Left colon (tissue), 2 donors: ENCODE data around the gene KRT73. TPM values are rescaled to one million over a fixed set of nuclear protein-coding genes. Genes with fewer than 3 reads are reported as not detected.
A peak's percentile ranks its signal among the peaks of the same experiment; 100 is the strongest.

Experiments used
- ATAC-seq: fragments of 200-7000 bp; cut with Tn5 transposase; one replicate; pipeline ENCODE4 v1.9.1; 2020; ENCODE audit warnings: mild to moderate bottlenecking, moderate library complexity
- DNase-seq, 2 donors: peaks; one replicate each; pipeline ENCODE4 v3.0.0-alpha.2; 2020
- intact Hi-C, 2 donors: fragments of 100-400 bp; cut with DNase I in 1 of 2; cut with micrococcal nuclease in 1 of 2; formaldehyde crosslinking; loops; one replicate each; pipeline versions ENCODE4 v1.11.2 to v1.14.0; 2022; cut with DNase I, micrococcal nuclease
- total RNA-seq, 2 donors: library from RNA; stranded (reverse); fragmentation: NEBNext Ultra II Directional; extraction: Animal tissue kit (Norgen Biotek cat#: 25700); gene quantifications; one replicate each; pipeline ENCODE4 v1.2.1, GENCODE V29; 2021
- donor health status: DM: no; HTN: no; CAD: no.
- donor health status: DM: yes; HTN: yes; CAD: no.

Gene KRT73
- total RNA-seq, 2 donors from 2014 or later, result not detected

DNA sequence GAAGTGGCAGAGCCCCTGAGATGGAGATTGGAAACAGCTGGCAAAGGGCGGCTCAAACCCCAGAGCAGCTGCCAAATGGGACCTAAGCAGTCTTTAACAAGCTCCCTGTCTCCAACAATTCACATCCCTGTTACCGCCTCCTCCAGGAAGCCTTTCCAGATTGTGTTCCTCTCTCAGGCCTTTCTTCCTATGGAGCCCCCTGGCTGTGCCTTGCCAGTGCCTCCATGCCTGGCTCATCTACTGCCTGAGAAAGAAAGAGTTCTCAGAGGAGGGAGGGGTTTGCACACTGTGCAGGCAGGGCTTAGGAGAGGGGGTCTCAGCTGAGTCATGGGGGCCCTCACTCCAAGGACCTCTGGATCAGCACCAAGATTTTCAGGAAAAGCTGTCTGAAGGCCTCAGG is 35.9 kb downstream of the KRT73 start:
- intact Hi-C loops, result loop anchor here (5.0 to 10.0 kb wide), 3 partner anchors 295 to 402 kb away; no protein-coding TSS in a partner anchor
- ATAC-seq, result no peak

DNA sequence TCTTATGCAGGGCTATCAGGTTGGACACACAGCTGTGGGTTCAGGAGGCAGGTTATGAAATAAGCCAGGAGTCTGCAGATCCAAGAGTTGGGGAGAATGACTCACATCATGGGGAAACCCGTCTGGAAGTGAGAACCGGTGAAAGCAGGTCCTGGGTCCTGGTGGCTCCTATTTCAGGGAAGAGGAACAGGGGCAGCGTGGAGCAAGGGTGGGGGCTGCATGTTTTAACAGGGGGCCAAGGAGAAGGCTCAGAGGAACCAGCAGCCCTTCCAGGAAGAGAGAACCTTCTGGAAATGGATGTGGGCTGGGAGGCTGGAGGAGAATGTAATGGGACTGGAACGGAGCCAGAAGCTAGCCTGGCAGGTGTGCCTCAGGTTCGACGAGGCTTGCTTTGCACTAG is 36.9 kb downstream of the KRT73 start:
- ATAC-seq (no peak), DNase-seq (no peak)
- intact Hi-C loops, result loop anchor here (5.0 to 10.0 kb wide), 3 partner anchors 296 to 403 kb away; no protein-coding TSS in a partner anchor

More for the DNA sequence above, 35.9 kb downstream of the KRT73 start:
- no peak for DNase-seq

- no peak for ATAC-seq
- intact Hi-C loops, result loop anchor here (5.0 to 10.0 kb wide), 3 partner anchors 296 to 404 kb away; no protein-coding TSS in a partner anchor
- DNase-seq, result no peak
These were observed 37.3 kb downstream of the KRT73 start for GRCh38 chr12:52581066-52581465.

DNA sequence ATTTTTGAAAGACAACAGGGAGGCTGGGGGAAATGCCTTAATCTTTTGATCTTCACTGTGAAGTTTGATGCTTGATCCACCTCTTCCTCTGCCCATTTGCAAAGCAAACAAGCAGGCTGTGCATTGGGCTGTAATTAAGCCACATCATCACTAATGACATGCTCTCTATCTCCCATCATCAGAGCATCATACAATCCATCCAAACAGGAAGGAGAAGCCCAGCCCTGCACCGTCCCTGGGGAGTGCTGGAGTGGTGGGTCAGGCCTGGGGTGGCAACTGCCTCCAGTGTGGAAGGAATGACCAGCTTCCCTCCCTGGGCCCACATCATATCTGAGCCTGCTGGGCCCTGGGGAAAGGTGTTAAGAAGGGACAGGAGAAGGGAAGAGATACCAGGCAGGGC is 37.9 kb downstream of the KRT73 start:
- no peak for ATAC-seq
- DNase-seq, result no peak
- intact Hi-C loops, result loop anchor here (5.0 to 10.0 kb wide), 3 partner anchors 297 to 404 kb away; no protein-coding TSS in a partner anchor

DNA sequence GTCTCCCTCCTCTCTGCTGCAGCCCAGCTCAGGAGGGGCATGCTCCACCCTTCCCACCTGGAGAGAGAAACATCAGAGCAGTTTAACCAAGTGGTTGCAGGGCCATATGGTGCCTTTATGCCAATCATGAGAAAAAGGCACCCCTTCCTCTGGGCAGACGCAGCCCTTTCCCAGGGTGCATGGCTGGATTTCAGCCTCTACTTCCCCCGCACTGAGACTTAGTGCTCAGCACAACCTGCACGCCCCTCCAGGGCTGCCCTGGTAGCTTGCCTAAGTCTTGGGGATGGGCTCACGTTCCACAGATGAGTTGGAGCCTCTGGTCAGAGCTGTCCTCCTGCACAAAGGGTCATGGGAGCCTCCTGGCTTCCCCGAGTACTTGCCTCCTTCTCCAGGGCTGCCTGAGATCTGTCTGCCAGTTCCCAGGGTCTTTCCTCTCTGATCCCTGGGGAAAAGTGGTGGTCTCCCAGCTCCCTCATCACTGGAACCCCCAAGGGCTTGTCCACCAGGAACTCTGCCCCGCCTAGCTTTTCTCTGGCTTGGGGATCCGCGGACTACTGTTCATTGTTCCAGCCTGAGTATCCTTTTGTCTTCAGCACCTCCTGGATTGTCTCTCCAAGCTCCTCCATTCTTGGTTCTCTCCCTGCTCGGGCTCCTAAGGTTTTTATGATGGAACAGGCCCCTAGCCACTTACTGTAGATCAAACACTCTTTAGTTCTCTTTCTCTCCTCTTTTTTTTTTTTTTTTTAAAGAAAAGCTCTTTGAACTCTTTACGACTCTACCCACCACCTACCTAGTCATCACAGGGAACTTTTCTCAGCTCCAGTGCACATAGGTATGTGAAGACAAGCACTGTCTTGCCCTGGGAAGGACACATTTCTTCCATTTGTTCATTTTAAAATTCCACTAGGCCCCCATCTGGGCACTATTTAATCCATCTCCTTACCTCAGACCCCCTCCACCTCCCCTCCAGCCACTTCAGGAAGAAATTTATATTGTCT is 38.6 kb downstream of the KRT73 start:
- ATAC-seq (no peak), DNase-seq (no peak)
- intact Hi-C loops, result loop anchor here (5.0 to 10.0 kb wide), 3 partner anchors 298 to 405 kb away; no protein-coding TSS in a partner anchor

- DNase-seq (no peak), ATAC-seq (no peak)
- intact Hi-C loops, result no loop called here
These were observed 39.9 kb downstream of the KRT73 start for GRCh38 chr12:52578469-52578868.

GRCh38 chr12:52577316-52577715 is 41.0 kb downstream of the KRT73 start:
- intact Hi-C loops, result no loop called here
- ATAC-seq, result no peak
- no peak for DNase-seq

- DNase-seq (no peak), ATAC-seq (no peak)
- intact Hi-C loops, result no loop called here
These were observed 42.4 kb downstream of the KRT73 start for GRCh38 chr12:52575948-52576347.

DNA sequence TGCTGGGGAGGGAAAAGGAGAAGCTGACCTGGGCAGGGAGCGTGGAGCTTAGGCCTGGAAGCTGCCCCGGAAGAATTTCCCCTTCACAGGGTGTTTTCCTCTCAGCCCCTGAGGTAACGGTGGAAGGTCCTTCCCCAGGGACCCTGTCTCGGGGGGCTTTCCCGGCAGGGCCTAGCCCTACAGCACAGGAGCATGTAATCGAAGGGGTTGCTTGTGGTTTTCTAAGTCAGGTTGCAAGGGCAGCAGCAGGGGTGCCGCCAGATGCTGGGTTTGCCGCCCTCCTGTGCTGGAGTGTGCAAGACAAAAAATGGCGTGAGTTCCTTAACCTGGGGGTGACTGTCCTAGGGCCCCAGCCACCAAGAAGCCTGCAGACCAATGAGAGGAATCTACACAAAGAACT is 43.1 kb downstream of the KRT73 start:
- intact Hi-C loops, result no loop called here
- ATAC-seq (no peak), DNase-seq (no peak)

- intact Hi-C loops, result no loop called here
- ATAC-seq (no peak), DNase-seq (no peak)
These were observed 44.6 kb downstream of the KRT73 start, which contains the start of gene KRT74 for GRCh38 chr12:52573743-52574142. KRT74 (minus strand) TSS chr12:52573843; CDS start chr12:52573777, 66 bp downstream.

GRCh38 chr12:52573306-52573705 is 45.1 kb downstream of the KRT73 start:
- DNase-seq (no peak), ATAC-seq (no peak)
- intact Hi-C loops, result no loop called here

- DNase-seq, result no peak
- ATAC-seq, result no peak
- intact Hi-C loops, result no loop called here
These were observed 47.8 kb downstream of the KRT73 start for GRCh38 chr12:52570511-52570910.

DNA sequence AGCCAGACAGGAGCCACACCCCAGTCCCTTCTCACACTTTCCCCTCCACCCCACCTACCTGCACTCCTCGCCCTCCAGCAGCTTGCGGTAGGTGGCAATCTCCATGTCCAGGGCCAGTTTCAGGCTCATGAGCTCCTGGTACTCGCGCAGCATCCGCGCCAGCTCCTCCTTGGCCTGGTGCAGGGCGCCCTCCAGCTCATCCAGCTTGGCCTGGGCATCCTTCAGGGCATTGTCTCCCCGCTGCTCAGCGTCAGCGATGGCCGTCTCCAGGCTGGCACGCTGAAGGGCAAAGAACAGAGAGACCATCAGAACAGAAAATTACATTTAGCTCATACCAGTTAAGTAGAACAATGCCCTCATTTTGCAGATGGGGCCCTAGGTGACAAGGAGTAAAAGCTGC is 50.2 kb downstream of the KRT73 start:
- intact Hi-C loops, result no loop called here
- ATAC-seq (no peak), DNase-seq (no peak)

GRCh38 chr12:52566847-52567291 is 51.5 kb downstream of the KRT73 start:
- ATAC-seq (no peak), DNase-seq (no peak)
- intact Hi-C loops, result no loop called here

- intact Hi-C loops, result no loop called here
- ATAC-seq (no peak), DNase-seq (no peak)
These were observed 53.8 kb downstream of the KRT73 start for GRCh38 chr12:52564582-52564981.

- intact Hi-C loops, result no loop called here
- ATAC-seq (peak; percentile 56), DNase-seq (no peak)
These were observed 56.4 kb downstream of the KRT73 start for GRCh38 chr12:52561880-52562449.

DNA sequence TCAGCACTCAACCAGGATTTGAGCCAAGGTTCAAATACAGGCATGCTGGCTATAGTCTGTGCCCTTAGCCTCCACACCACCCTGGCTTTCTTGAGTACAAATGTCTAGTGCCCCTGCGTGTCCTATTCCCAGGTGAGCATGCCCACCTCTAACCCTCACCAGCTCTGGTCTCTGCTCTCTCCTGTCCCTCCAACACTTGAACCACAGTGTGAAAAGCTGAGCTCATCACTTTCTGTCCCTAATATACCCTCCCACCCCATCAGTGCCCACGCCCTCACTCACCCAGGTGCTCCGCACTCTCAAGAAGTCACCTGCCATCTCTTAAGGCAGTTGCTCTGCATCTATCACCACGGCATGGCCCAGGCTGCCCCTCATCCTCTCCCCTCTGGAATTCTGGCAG is 58.4 kb downstream of the KRT73 start:
- DNase-seq (no peak), ATAC-seq (no peak)
- intact Hi-C loops, result no loop called here

DNA sequence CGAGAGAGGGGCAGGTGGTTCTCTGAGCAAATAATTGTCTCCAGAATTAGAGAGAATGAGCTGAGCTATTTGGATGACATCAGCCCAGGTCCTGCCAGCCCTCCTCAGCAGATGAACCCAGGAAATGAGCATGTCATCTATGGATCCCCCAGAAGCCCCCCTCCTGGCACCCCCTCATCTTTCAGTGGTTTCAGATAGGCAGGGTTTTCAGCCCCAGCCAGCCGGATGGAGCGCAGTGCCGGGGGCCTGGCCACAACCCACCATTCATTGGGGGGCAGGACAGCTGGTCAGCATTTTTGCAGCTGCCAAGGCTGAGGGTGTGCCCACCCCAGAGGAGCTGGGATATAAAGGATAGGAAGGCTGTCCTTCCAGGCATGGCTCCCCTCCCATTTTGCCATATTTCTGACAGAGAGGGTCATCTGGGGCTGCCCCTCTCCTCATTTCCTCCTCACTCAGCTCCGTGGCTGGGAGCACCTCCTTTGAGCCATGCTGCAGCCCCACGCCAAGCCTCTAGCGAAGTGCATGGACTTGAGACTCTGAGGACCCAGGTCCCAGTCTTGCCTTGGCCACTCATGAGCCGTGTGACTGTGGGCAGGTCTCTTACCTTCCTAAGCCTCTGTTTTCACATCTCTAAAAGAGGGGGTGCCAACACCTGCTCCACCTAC is 59.4 kb downstream of the KRT73 start:
- DNase-seq, result no peak
- ATAC-seq, result no peak
- intact Hi-C loops, result no loop called here
